Chondrocyte (in vitro differentiated cells): Measurements from ENCODE around the gene GBE1. TPM values are rescaled to one million over a fixed set of nuclear protein-coding genes. Genes with fewer than 3 reads are reported as not detected.

Experiments
- DNase-seq: peaks from one replicate; pipeline ENCODE4 v3.0.0; 2021; ENCODE audit warnings: mixed read lengths, low spot score
- H3K27ac Mint-ChIP-seq: one replicate; pipeline ENCODE4 v1.8.0; 2021; ENCODE audit warnings: mild to moderate bottlenecking, moderate library complexity, mixed read lengths; ENCODE audit not compliant: unreplicated experiment
- H3K27me3 Mint-ChIP-seq: 2 replicates; pipeline ENCODE4 v1.8.0; 2021; ENCODE audit warnings: low read depth, mixed read lengths
- H3K36me3 Mint-ChIP-seq: 2 replicates; pipeline ENCODE4 v1.8.0; 2021; ENCODE audit warnings: low read depth, mixed read lengths
- H3K4me1 Mint-ChIP-seq: 2 replicates; pipeline ENCODE4 v1.8.0; 2021; ENCODE audit warnings: low read depth, mild to moderate bottlenecking, mixed read lengths
- H3K4me3 Mint-ChIP-seq: one replicate; pipeline ENCODE4 v1.8.0; 2021; ENCODE audit warnings: mild to moderate bottlenecking, moderate library complexity, mixed read lengths; ENCODE audit not compliant: unreplicated experiment
- H3K9me3 Mint-ChIP-seq: 2 replicates; pipeline ENCODE4 v1.8.0; 2021; ENCODE audit warnings: low read depth, mixed read lengths
- total RNA-seq: library from RNA; stranded (reverse); gene quantifications from 3 replicates; pipeline ENCODE4 v1.2.1, GENCODE V29; 2021
- TF ChIP-seq, protein P1 (sequence below): fragments of 200-600 bp; sonication (generic); IDR thresholded peaks from 2 replicates; pipeline ENCODE4 v1.5.0; 2021; ENCODE audit warnings: antibody characterized with exemption, mild to moderate bottlenecking, moderate library complexity

GBE1 gene
- total RNA-seq, 1 donor from 2014 or later, result 53.8 TPM

DNA sequence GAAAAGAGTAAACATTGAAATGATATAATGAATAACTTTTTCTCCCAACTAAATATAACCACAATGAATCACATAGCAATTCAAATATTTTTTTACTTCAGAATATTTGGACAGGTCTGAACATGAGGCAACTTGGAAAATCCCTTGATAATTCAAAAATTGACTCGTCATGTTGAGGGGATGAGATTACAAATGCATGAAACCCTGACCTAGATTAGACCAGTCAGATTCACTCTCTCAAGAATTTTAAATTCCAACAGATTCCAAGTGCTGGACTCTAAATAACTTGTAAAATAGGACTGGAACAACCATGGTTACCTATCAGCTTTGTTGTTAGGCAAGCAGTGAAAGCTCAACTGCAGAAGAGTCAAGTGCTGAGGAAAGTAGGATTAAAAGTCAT lies 317.5 kb downstream of the GBE1 start:
- H3K4me3 Mint-ChIP-seq, result no peak overlapping the region

GRCh38 chr3:81443457-81443782 lies 318.0 kb downstream of the GBE1 start:
- TF ChIP-seq, protein P1, sequence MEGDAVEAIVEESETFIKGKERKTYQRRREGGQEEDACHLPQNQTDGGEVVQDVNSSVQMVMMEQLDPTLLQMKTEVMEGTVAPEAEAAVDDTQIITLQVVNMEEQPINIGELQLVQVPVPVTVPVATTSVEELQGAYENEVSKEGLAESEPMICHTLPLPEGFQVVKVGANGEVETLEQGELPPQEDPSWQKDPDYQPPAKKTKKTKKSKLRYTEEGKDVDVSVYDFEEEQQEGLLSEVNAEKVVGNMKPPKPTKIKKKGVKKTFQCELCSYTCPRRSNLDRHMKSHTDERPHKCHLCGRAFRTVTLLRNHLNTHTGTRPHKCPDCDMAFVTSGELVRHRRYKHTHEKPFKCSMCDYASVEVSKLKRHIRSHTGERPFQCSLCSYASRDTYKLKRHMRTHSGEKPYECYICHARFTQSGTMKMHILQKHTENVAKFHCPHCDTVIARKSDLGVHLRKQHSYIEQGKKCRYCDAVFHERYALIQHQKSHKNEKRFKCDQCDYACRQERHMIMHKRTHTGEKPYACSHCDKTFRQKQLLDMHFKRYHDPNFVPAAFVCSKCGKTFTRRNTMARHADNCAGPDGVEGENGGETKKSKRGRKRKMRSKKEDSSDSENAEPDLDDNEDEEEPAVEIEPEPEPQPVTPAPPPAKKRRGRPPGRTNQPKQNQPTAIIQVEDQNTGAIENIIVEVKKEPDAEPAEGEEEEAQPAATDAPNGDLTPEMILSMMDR, result no peak
- Mint-ChIP-seq H3K27me3 (no peaks in the 10 kb centered on the region), H3K4me1 (peaks cover 35% of the 10 kb centered on the region), H3K9me3 (no peaks in the 10 kb centered on the region), H3K27ac (peak overlapping the region; percentile 64), H3K36me3 (no peaks in the 10 kb centered on the region), H3K4me3 (no peak overlapping the region)
- DNase-seq, result no peak

More for the DNA sequence above, 317.5 kb downstream of the GBE1 start:
- Mint-ChIP-seq H3K36me3 (no peaks in the 10 kb centered on the region), H3K27me3 (no peaks in the 10 kb centered on the region), H3K4me1 (peaks cover 37% of the 10 kb centered on the region), H3K27ac (peak overlapping the region; percentile 64), H3K9me3 (no peaks in the 10 kb centered on the region)
- no peak for DNase-seq
- TF ChIP-seq, protein P1, result no peak

- Mint-ChIP-seq H3K9me3 (no peaks in the 10 kb centered on the region), H3K4me1 (peaks cover 35% of the 10 kb centered on the region), H3K27me3 (no peaks in the 10 kb centered on the region), H3K4me3 (no peak overlapping the region), H3K36me3 (no peaks in the 10 kb centered on the region), H3K27ac (peak overlapping the region; percentile 77)
- DNase-seq, result no peak
- TF ChIP-seq, protein P1, result no peak
Measured at GRCh38 chr3:81442758-81443456, 318.5 kb downstream of the GBE1 start.

GRCh38 chr3:81440661-81441060 lies 320.8 kb downstream of the GBE1 start:
- Mint-ChIP-seq H3K27ac (no peak overlapping the region), H3K36me3 (no peaks in the 10 kb centered on the region), H3K9me3 (no peaks in the 10 kb centered on the region), H3K4me3 (no peak overlapping the region), H3K4me1 (peaks cover 27% of the 10 kb centered on the region), H3K27me3 (no peaks in the 10 kb centered on the region)
- TF ChIP-seq, protein P1, result no peak
- DNase-seq, result no peak
